NCI-H2171 (cell line): ENCODE measurements around the gene RAB1A.
A peak's percentile ranks its signal among the peaks of the same experiment; 100 is the strongest.

Source experiments
- DNase-seq: peaks from one replicate; lab custom pipeline; 2025; lab: John Stamatoyannopoulos, UW

Gene RAB1A

GRCh38 chr2:65085148-65085547 lies 44.8 kb downstream of the RAB1A start:
- no peak for DNase-seq

GRCh38 chr2:65081232-65081685 lies 48.6 kb downstream of the RAB1A start:
- no peak for DNase-seq

- no peak for DNase-seq
Measured at GRCh38 chr2:65079017-65079416, 50.9 kb downstream of the RAB1A start.

GRCh38 chr2:65077898-65078297 lies 52.0 kb downstream of the RAB1A start:
- no peak for DNase-seq

- no peak for DNase-seq
Measured at GRCh38 chr2:65076345-65076710, 53.6 kb downstream of the RAB1A start.

GRCh38 chr2:65075605-65076344 lies 54.1 kb downstream of the RAB1A start:
- no peak for DNase-seq

GRCh38 chr2:65075176-65075575 lies 54.7 kb downstream of the RAB1A start:
- DNase-seq, result no peak

- no peak for DNase-seq
Measured at GRCh38 chr2:65073879-65074565, 55.9 kb downstream of the RAB1A start.

- DNase-seq, result no peak
Measured at GRCh38 chr2:65072181-65072970, 57.5 kb downstream of the RAB1A start.

- DNase-seq, result no peak
Measured at GRCh38 chr2:65071499-65072180, 58.3 kb downstream of the RAB1A start.

GRCh38 chr2:65070856-65071255 lies 59.0 kb downstream of the RAB1A start:
- no peak for DNase-seq

- no peak for DNase-seq
Measured at GRCh38 chr2:65070172-65070830, 59.6 kb downstream of the RAB1A start.

GRCh38 chr2:65069439-65069824 lies 60.5 kb downstream of the RAB1A start:
- DNase-seq, result no peak

- DNase-seq, result no peak
Measured at GRCh38 chr2:65067806-65068553, 61.9 kb downstream of the RAB1A start.

- peak; percentile 96 for DNase-seq
Measured at GRCh38 chr2:65064728-65065552, 65.0 kb downstream of the RAB1A start.

GRCh38 chr2:65062843-65063825 lies 66.8 kb downstream of the RAB1A start:
- no peak for DNase-seq

GRCh38 chr2:65061910-65062339 lies 68.0 kb downstream of the RAB1A start:
- DNase-seq, result no peak

- DNase-seq, result no peak
Measured at GRCh38 chr2:65061146-65061909, 68.6 kb downstream of the RAB1A start.
